B cell (primary cell): ENCODE data around the gene ACADS.

Experiments used
- CTCF ChIP-seq: fragments of 200-600 bp; IDR thresholded peaks from one replicate; pipeline ENCODE4 v1.8.0; 2022; ENCODE audit warnings: antibody characterized with exemption, mild to moderate bottlenecking
- EZH2 ChIP-seq: IDR thresholded peaks from 2 replicates; pipeline ENCODE4 v1.6.1; 2012; ENCODE audit warnings: borderline replicate concordance, low read depth, mild to moderate bottlenecking, moderate library complexity, low read length; ENCODE audit not compliant: insufficient read depth, poor library complexity, severe bottlenecking

DNA sequence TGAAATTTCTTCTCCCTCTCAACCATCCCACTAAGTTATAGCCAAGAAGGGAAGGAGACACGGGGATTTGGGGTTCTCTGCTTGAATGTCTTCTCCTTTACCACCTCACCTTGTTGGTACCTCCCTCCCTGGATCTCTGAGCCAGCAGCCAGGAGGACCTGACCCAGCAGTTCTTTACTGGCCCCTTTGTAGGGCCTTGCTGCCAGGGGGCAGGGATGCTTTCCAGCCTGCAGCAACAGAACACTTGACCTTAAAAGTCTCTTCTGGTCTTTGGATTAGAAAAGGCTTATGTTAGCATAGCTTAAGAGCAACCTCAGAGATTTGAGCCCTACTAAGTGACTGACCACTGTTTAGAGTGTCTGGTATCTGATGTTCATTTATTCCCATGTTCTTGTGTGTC lies 28.3 kb upstream of the ACADS start:
- TF ChIP-seq CTCF (no peak), EZH2 (no peak)
